ENCODE data around the gene NOL7. TPM values are rescaled to one million over a fixed set of nuclear protein-coding genes. Genes with fewer than 3 reads are reported as not detected.

NOL7 gene
- total and polyA plus RNA-seq, 9 of the 15 experiments (the other 6 are each of a cell fraction or from before 2014, with no cell fraction given) = 19.4 to 235 (median 157) TPM

GRCh38 chr6:13614926-13615791 lies at the start of gene NOL7 (continued):
- no peak for TF ChIP-seq CHD7 (IDR thresholded peaks at IDR 0.05; ENCODE audit: low read depth, low read length)
- peak; percentile 42; the same call in 1 of the 2 replicates for TF ChIP-seq BCOR (IDR thresholded peaks at IDR 0.05)
- no peak for TF ChIP-seq KLF10 (CRISPR knock-in tag; IDR thresholded peaks at IDR 0.05)
- TF ChIP-seq SMARCB1 (IDR thresholded peaks at IDR 0.05; ENCODE audit: insufficient read length, low read depth) = no peak
- no peak for TF ChIP-seq ZSCAN29 (IDR thresholded peaks at IDR 0.05)
- TF ChIP-seq CBX5 (IDR thresholded peaks at IDR 0.05; ENCODE audit: borderline replicate concordance, low read depth) = 0 out of 2 replicates have a peak, but pooled peaks have one; percentile 17
- no peak for TF ChIP-seq RBM39 (optimal IDR thresholded peaks at IDR 0.05; ENCODE audit: low read depth, low read length)
- no peak for TF ChIP-seq TEAD2 (tag; IDR thresholded peaks at IDR 0.05)
- TF ChIP-seq ZBTB49 (CRISPR knock-in tag; IDR thresholded peaks at IDR 0.05; ENCODE audit: borderline replicate concordance) = no peak
- TF ChIP-seq TRIM25 (IDR thresholded peaks at IDR 0.05; ENCODE audit: borderline replicate concordance) = no peak
- TF ChIP-seq ZFP1 (CRISPR knock-in tag; IDR thresholded peaks at IDR 0.05) = peak; percentile 9; the same call in 1 of the 2 replicates
